Type B pancreatic cell (in vitro differentiated cells): ENCODE data around the gene SLC1A2. TPM values are rescaled to one million over a fixed set of nuclear protein-coding genes. Genes with fewer than 3 reads are reported as not detected.

Source experiments
- DNase-seq: peaks from one replicate; pipeline ENCODE4 v3.0.0; 2021; ENCODE audit warnings: mixed read lengths; ENCODE audit not compliant: unreplicated experiment; ENCODE audit errors: extremely low spot score
- H3K27ac Mint-ChIP-seq: 2 replicates; pipeline ENCODE4 v1.8.0; 2021; ENCODE audit warnings: mild to moderate bottlenecking, mixed read lengths
- H3K27me3 Mint-ChIP-seq: 2 replicates; pipeline ENCODE4 v1.8.0; 2021; ENCODE audit warnings: mixed read lengths
- H3K36me3 Mint-ChIP-seq: 2 replicates; pipeline ENCODE4 v1.8.0; 2021; ENCODE audit warnings: mixed read lengths
- H3K4me1 Mint-ChIP-seq: one replicate; pipeline ENCODE4 v1.8.0; 2021; ENCODE audit warnings: mixed read lengths; ENCODE audit not compliant: unreplicated experiment
- H3K4me3 Mint-ChIP-seq: 2 replicates; pipeline ENCODE4 v1.8.0; 2021; ENCODE audit warnings: mild to moderate bottlenecking, mixed read lengths
- H3K9me3 Mint-ChIP-seq: 2 replicates; pipeline ENCODE4 v1.8.0; 2021; ENCODE audit warnings: mixed read lengths
- total RNA-seq: library from RNA; stranded (reverse); gene quantifications from 2 replicates; pipeline ENCODE4 v1.2.1, GENCODE V29; 2021; ENCODE audit warnings: low replicate concordance
- TF ChIP-seq, protein P1 (sequence below): fragments of 200-600 bp; sonication (generic); conservative IDR thresholded peaks from 2 replicates; pipeline ENCODE4 v1.5.0; 2021; ENCODE audit warnings: antibody characterized with exemption, mild to moderate bottlenecking

SLC1A2 gene
- total RNA-seq, 1 donor from 2014 or later, result 7.4 TPM

- H3K4me3 Mint-ChIP-seq, result no peak overlapping the region
- no peak overlapping the region for H3K27ac Mint-ChIP-seq
- no peaks in the 10 kb centered on the region for H3K36me3 Mint-ChIP-seq
- no peak for DNase-seq
- no peaks in the 10 kb centered on the region for H3K9me3 Mint-ChIP-seq
- H3K4me1 Mint-ChIP-seq, result peaks cover 21% of the 10 kb centered on the region
- TF ChIP-seq, protein P1, sequence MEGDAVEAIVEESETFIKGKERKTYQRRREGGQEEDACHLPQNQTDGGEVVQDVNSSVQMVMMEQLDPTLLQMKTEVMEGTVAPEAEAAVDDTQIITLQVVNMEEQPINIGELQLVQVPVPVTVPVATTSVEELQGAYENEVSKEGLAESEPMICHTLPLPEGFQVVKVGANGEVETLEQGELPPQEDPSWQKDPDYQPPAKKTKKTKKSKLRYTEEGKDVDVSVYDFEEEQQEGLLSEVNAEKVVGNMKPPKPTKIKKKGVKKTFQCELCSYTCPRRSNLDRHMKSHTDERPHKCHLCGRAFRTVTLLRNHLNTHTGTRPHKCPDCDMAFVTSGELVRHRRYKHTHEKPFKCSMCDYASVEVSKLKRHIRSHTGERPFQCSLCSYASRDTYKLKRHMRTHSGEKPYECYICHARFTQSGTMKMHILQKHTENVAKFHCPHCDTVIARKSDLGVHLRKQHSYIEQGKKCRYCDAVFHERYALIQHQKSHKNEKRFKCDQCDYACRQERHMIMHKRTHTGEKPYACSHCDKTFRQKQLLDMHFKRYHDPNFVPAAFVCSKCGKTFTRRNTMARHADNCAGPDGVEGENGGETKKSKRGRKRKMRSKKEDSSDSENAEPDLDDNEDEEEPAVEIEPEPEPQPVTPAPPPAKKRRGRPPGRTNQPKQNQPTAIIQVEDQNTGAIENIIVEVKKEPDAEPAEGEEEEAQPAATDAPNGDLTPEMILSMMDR, result no peak
- no peaks in the 10 kb centered on the region for H3K27me3 Mint-ChIP-seq
Measured at GRCh38 chr11:35317253-35317652, 102.1 kb downstream of the SLC1A2 start.

DNA sequence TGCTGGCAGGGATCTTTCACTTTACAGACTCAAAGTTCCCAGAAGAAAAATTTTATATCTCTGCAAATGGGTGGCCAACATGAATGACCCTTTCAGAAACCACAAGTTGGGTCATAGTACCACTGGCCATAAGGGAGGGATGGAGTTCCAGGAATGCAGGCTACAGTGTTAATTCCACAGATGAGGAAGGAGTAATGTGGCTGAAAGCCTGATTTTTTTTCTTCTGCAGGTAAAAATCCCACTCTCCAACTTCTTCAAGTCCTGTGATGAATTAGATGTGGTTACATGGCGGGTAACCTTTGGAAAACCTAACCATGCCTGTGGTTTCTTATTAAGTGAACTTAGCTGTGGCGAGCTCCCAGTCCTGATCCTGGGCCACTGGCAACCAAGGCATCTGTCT, 103.2 kb downstream of the SLC1A2 start:
- Mint-ChIP-seq H3K27me3 (no peaks in the 10 kb centered on the region), H3K4me3 (no peak overlapping the region), H3K36me3 (no peaks in the 10 kb centered on the region), H3K27ac (no peak overlapping the region), H3K9me3 (no peaks in the 10 kb centered on the region), H3K4me1 (peaks cover 20% of the 10 kb centered on the region)
- TF ChIP-seq, protein P1, result no peak
- no peak for DNase-seq

DNA sequence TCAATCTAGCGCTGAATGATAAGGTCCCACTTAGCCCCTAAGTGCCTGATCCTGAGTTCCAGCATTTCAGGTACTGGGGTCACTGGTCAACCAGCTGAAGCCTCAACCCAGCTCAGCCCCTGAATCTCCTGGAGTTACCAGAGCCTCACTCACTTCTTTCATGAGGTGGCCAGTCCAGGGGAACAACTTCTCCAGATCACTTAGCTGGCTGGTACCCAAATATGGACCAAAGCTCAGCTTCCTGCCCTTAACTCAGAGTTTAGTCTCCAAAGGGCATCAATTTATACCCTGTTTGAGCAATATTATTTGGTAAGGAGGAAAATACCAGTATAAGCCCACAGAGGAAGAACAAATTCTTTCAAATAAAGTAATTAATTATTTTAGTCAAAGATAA, 105.6 kb downstream of the SLC1A2 start:
- no peaks in the 10 kb centered on the region for H3K4me1 Mint-ChIP-seq
- H3K27me3 Mint-ChIP-seq, result no peaks in the 10 kb centered on the region
- no peak for DNase-seq
- no peaks in the 10 kb centered on the region for H3K36me3 Mint-ChIP-seq
- H3K4me3 Mint-ChIP-seq, result no peak overlapping the region
- no peaks in the 10 kb centered on the region for H3K9me3 Mint-ChIP-seq
- no peak overlapping the region for H3K27ac Mint-ChIP-seq
- TF ChIP-seq, protein P1, result no peak

- Mint-ChIP-seq H3K4me3 (no peak overlapping the region), H3K9me3 (no peaks in the 10 kb centered on the region), H3K27ac (no peak overlapping the region), H3K27me3 (no peaks in the 10 kb centered on the region), H3K36me3 (no peaks in the 10 kb centered on the region), H3K4me1 (no peaks in the 10 kb centered on the region)
- DNase-seq, result no peak
- TF ChIP-seq, protein P1, result no peak
Measured at GRCh38 chr11:35313066-35313759, 106.1 kb downstream of the SLC1A2 start.

DNA sequence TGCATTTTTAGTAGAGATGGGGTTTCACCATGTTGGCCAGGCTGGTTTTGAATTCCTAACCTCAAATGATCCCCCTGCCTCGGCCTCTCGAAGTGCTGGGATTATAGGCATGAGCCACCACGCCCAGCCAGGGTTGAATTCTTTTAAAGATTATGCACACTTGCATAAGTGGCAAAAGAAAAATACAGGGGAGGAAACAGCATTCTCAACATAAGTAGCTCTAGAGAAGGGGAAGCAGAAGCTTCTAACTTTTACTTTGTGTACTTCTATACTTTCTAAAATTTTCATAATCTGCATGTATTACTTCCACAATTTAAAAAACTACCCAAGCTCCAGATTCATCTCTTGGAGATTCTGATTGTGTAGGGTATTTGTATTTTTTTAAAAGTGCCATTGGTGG, 108.0 kb downstream of the SLC1A2 start:
- H3K27ac Mint-ChIP-seq, result no peak overlapping the region
- TF ChIP-seq, protein P1, result no peak
- H3K36me3 Mint-ChIP-seq, result no peaks in the 10 kb centered on the region
- no peaks in the 10 kb centered on the region for H3K4me1 Mint-ChIP-seq
- H3K4me3 Mint-ChIP-seq, result no peak overlapping the region
- no peaks in the 10 kb centered on the region for H3K9me3 Mint-ChIP-seq
- no peaks in the 10 kb centered on the region for H3K27me3 Mint-ChIP-seq
- DNase-seq, result no peak
